Panc1 (cell line): ENCODE measurements around the gene DLGAP1. TPM values are rescaled to one million over a fixed set of nuclear protein-coding genes. Genes with fewer than 3 reads are reported as not detected.

Experiments
- ATAC-seq: fragments of 200-7000 bp; cut with Tn5 transposase; 2 replicates; pipeline ENCODE4 v1.9.1; 2020; ENCODE audit warnings: mild to moderate bottlenecking, moderate library complexity
- BruUV-seq: library from RNA; stranded (reverse); fragments of 400-500 nt; replicated peaks from 2 replicates; lab custom pipeline; 2021; lab: Mats Ljungman, UMichigan
- CTCF ChIA-PET: fragments of 300-600 bp; sonication (Branson Sonifier 250); formaldehyde crosslinking; loops from one replicate; lab custom pipeline; 2022; ENCODE audit warnings: antibody characterized with exemption; lab: Charles Lee
- POLR2A ChIA-PET: fragments of 300-600 bp; sonication (Branson Sonifier 250); formaldehyde crosslinking; loops from one replicate; lab custom pipeline; 2022; ENCODE audit warnings: antibody characterized with exemption; lab: Charles Lee
- DNase-seq: peaks from one replicate; pipeline ENCODE4 v3.0.0-alpha.2; 2010; ENCODE audit warnings: low read depth, low spot score
- H3K27ac ChIP-seq: 2 replicates; pipeline ENCODE4 v1.5.1; 2011; ENCODE audit warnings: mild to moderate bottlenecking, low read length, inconsistent platforms
- H3K27me3 ChIP-seq: fragments of 200-500 bp; sonication (Bioruptor generic); 2 replicates; pipeline ENCODE4 v1.6.0; 2014; ENCODE audit warnings: low read length, inconsistent platforms; ENCODE audit not compliant: control insufficient read depth, insufficient read depth
- H3K36me3 ChIP-seq: fragments of 200-500 bp; sonication (Bioruptor generic); 2 replicates; pipeline ENCODE4 v1.5.1; 2014; ENCODE audit warnings: inconsistent platforms, mild to moderate bottlenecking, low read length, moderate library complexity; ENCODE audit not compliant: control insufficient read depth, insufficient read depth
- H3K4me1 ChIP-seq: 2 replicates; pipeline ENCODE4 v1.5.1; 2011; ENCODE audit warnings: inconsistent platforms, mild to moderate bottlenecking, low read length, moderate library complexity; ENCODE audit not compliant: control insufficient read depth, insufficient read depth
- H3K4me3 ChIP-seq, 2 experiments: 2 replicates each; pipeline ENCODE4 v1.5.1; 2011 to 2012; ENCODE audit warnings: low read depth in 2 of 2, low read length in 2 of 2, mild to moderate bottlenecking in 2 of 2, inconsistent platforms in 1 of 2, moderate library complexity in 1 of 2
- H3K9me3 ChIP-seq: fragments of 200-500 bp; sonication (Bioruptor generic); 2 replicates; pipeline ENCODE4 v1.5.1; 2014; ENCODE audit warnings: low read depth, mild to moderate bottlenecking, inconsistent platforms, low read length, moderate library complexity; ENCODE audit not compliant: control insufficient read depth, insufficient read depth
- CTCF ChIP-seq: fragments of 450-650 bp; IDR thresholded peaks from 2 replicates; pipeline ENCODE4 v1.5.1; 2017; ENCODE audit warnings: mild to moderate bottlenecking
- POLR2AphosphoS5 ChIP-seq: IDR thresholded peaks from 2 replicates; pipeline ENCODE4 v1.6.1; 2012; ENCODE audit warnings: mild to moderate bottlenecking, low read depth, low read length, moderate library complexity
- REST ChIP-seq, 2 experiments: IDR thresholded peaks; 2 replicates each; pipeline ENCODE4 v1.6.1; 2011 to 2012; ENCODE audit warnings: low read depth in 2 of 2, control low read depth in 1 of 2, low read length in 1 of 2, mild to moderate bottlenecking in 1 of 2, moderate library complexity in 1 of 2; ENCODE audit not compliant: insufficient read depth in 1 of 2
- SIN3A ChIP-seq: IDR thresholded peaks from 2 replicates; pipeline ENCODE4 v1.6.1; 2012; ENCODE audit warnings: low read depth, mild to moderate bottlenecking, low read length, moderate library complexity, borderline replicate concordance; ENCODE audit not compliant: insufficient read depth
- TCF7L2 ChIP-seq: IDR thresholded peaks from 2 replicates; pipeline ENCODE4 v1.6.1; 2011; ENCODE audit warnings: mild to moderate bottlenecking, low read depth, low read length, inconsistent platforms
- in situ Hi-C: cut with HindIII; loops from 2 replicates; pipeline ENCODE4 v1.10.0; 2016; ENCODE audit warnings: low sequenced_read_pairs, low pct_unique_long_range_greater_than_20kb
- intact Hi-C: fragments of 100-400 bp; cut with micrococcal nuclease; formaldehyde crosslinking; loops from one replicate; pipeline ENCODE4 v1.10.0; 2022; ENCODE audit not compliant: unreplicated experiment
- total RNA-seq: library from RNA; stranded (reverse); gene quantifications from one replicate; pipeline ENCODE4 v1.2.1, GENCODE V29; 2021; ENCODE audit not compliant: unreplicated experiment

The DLGAP1 gene
- total RNA-seq, 1 experiment from 2014 or later: 1.8 TPM

DNA sequence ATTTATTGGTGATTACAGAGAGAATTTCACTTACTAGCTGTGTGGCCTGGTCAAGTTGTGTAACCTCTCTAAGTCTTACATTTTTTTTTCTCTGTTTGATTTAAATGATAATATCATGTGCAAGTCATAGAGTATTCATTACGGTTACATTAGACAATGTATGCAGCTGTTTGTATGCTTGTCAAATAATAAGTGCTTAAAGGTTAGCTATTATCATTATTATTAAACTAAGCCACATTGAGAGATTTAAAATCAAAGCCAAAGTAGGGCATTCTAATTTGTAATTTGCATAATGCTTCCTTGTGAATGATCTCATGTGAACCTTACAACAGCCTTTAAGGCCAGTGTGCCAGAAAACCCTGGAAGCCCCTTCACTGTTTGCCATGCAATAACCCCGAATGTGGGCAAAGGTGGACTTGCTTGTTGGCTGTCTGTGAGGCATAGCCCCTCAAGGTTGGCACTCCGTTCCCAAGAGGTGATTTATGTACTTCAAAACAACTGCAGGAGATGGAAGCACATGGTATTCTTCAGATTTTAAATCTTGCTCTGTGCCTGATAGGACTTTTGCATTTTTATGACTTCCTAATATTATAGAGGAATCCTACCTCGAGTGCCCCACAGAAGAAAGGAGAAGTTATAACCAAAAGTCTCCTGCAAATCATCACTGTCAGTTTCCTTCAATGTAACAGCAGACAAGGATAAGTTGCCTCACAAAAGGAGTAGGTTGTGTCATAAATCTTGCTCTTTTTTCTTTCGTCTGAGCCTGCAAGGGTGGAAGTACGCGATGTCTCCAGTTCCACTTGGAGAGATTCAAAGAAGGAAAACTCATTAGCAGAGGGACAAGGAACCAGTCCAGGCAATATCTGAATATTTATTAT is 733.1 kb downstream of the DLGAP1 start:
- CTCF ChIA-PET: no interaction called here
- POLR2A ChIA-PET: no interaction called here
- Histone ChIP-seq H3K27ac (peak overlapping the region; percentile 65), H3K9me3 (no peaks in the 10 kb centered on the region), H3K27me3 (no peaks in the 10 kb centered on the region), H3K4me1 (peaks cover 28% of the 10 kb centered on the region), H3K4me3 (no peak overlapping the region), H3K36me3 (no peaks in the 10 kb centered on the region)
- intact Hi-C loops: no loop called here
- ATAC-seq (no peak), DNase-seq (no peak)
- TF ChIP-seq TCF7L2 (no peak), REST (IDR thresholded peaks at IDR 0.05; ENCODE audit: insufficient read depth in 1 of 2, low read depth in 2 of 2, low read length in 1 of 2) (no peak), POLR2AphosphoS5 (no peak), SIN3A (no peak), CTCF (no peak)
- in situ Hi-C loops: no loop called here
- BruUV-seq: no TSS peak

- POLR2A ChIA-PET: interaction anchor here (0.6 kb wide), 1 partner anchor 40 kb away, joined by 6 read pairs; no protein-coding TSS in a partner anchor
- H3K27ac ChIP-seq: peak overlapping the region; percentile 31; the same call in 1 of the 2 replicates
Observed at GRCh38 chr18:3720818-3721545, 734.1 kb downstream of the DLGAP1 start.

More at GRCh38 chr18:3720818-3721545, 734.1 kb downstream of the DLGAP1 start:
- no peaks in the 10 kb centered on the region for H3K27me3 ChIP-seq
- no peak overlapping the region for H3K4me3 ChIP-seq
- in situ Hi-C loops: no loop called here
- intact Hi-C loops: no loop called here
- DNase-seq (no peak), ATAC-seq (no peak)
- no peaks in the 10 kb centered on the region for H3K9me3 ChIP-seq
- H3K4me1 ChIP-seq: peaks cover 28% of the 10 kb centered on the region
- no peaks in the 10 kb centered on the region for H3K36me3 ChIP-seq
- BruUV-seq: no TSS peak
- TF ChIP-seq SIN3A (no peak), CTCF (no peak)
- CTCF ChIA-PET: no interaction called here
